H9 (cell line): ENCODE results near the gene ZNF587. TPM values are rescaled to one million over a fixed set of nuclear protein-coding genes. Genes with fewer than 3 reads are reported as not detected.
"Not testable (repeated sequence)": the region's sequence is repeated elsewhere in the genome, so short reads cannot be mapped to it uniquely, and the experiment has no call there.

Source experiments
- DNase-seq: peaks from one replicate; pipeline ENCODE4 v3.0.0-alpha.2; 2017
- H2AFZ ChIP-seq: one replicate; pipeline ENCODE4 v1.6.1; 2013; ENCODE audit warnings: mild to moderate bottlenecking, low read length, control low read depth, moderate library complexity
- H2AK5ac ChIP-seq: 2 replicates; pipeline ENCODE4 v1.6.1; 2013; ENCODE audit warnings: low read length, control low read depth, mixed read lengths; ENCODE audit not compliant: insufficient read length
- H2BK120ac ChIP-seq: one replicate; pipeline ENCODE4 v1.6.1; 2013; ENCODE audit warnings: low read depth, mild to moderate bottlenecking, low read length, control low read depth, inconsistent platforms; ENCODE audit not compliant: poor library complexity, severe bottlenecking
- H2BK12ac ChIP-seq: 2 replicates; pipeline ENCODE4 v1.6.1; 2013; ENCODE audit warnings: low read length, control low read depth, mixed read lengths, low read depth; ENCODE audit not compliant: insufficient read length
- H2BK15ac ChIP-seq: 2 replicates; pipeline ENCODE4 v1.6.1; 2013; ENCODE audit warnings: low read depth, low read length, control low read depth
- H2BK20ac ChIP-seq: one replicate; pipeline ENCODE4 v1.6.1; 2013; ENCODE audit warnings: low read depth, mild to moderate bottlenecking, low read length, control low read depth, inconsistent platforms; ENCODE audit not compliant: poor library complexity, severe bottlenecking
- H2BK5ac ChIP-seq: 2 replicates; pipeline ENCODE4 v1.6.1; 2013; ENCODE audit warnings: low read length, control low read depth, mixed read lengths; ENCODE audit not compliant: insufficient read length
- H3K14ac ChIP-seq: 2 replicates; pipeline ENCODE4 v1.6.1; 2013; ENCODE audit warnings: low read length, control low read depth; ENCODE audit not compliant: insufficient read depth
- H3K18ac ChIP-seq: 2 replicates; pipeline ENCODE4 v1.6.1; 2013; ENCODE audit warnings: low read depth, mild to moderate bottlenecking, mixed read lengths, low read length, control low read depth; ENCODE audit not compliant: insufficient read length
- H3K23ac ChIP-seq: 2 replicates; pipeline ENCODE4 v1.6.1; 2013; ENCODE audit warnings: low read length, control low read depth, mixed read lengths, low read depth; ENCODE audit not compliant: insufficient read length
- H3K23me2 ChIP-seq: 2 replicates; pipeline ENCODE4 v1.6.1; 2013; ENCODE audit warnings: low read depth, mild to moderate bottlenecking, mixed read lengths, low read length, control low read depth; ENCODE audit not compliant: insufficient read length, poor library complexity, severe bottlenecking
- H3K27ac ChIP-seq: 2 replicates; pipeline ENCODE4 v1.5.1; 2013; ENCODE audit warnings: low read length, control low read depth, mixed read lengths, low read depth; ENCODE audit not compliant: insufficient read length
- H3K27me3 ChIP-seq: 2 replicates; pipeline ENCODE4 v1.6.1; 2013; ENCODE audit warnings: low read length, control low read depth, inconsistent platforms; ENCODE audit not compliant: insufficient read depth
- H3K4ac ChIP-seq: 2 replicates; pipeline ENCODE4 v1.6.1; 2013; ENCODE audit warnings: low read depth, mild to moderate bottlenecking, control low read depth, inconsistent platforms, low read length, moderate library complexity
- H3K4me1 ChIP-seq: 2 replicates; pipeline ENCODE4 v1.6.1; 2013; ENCODE audit warnings: low read length, control low read depth, inconsistent platforms; ENCODE audit not compliant: insufficient read depth
- H3K4me2 ChIP-seq: 2 replicates; pipeline ENCODE4 v1.6.1; 2013; ENCODE audit warnings: low read length, control low read depth, mixed read lengths; ENCODE audit not compliant: insufficient read length, insufficient read depth
- H3K56ac ChIP-seq: 2 replicates; pipeline ENCODE4 v1.6.1; 2013; ENCODE audit warnings: low read depth, mild to moderate bottlenecking, mixed read lengths, low read length, control low read depth; ENCODE audit not compliant: insufficient read length
- H3K79me1 ChIP-seq: 2 replicates; pipeline ENCODE4 v1.6.1; 2013; ENCODE audit warnings: low read depth, mild to moderate bottlenecking, moderate library complexity, low read length, control low read depth, inconsistent platforms; ENCODE audit not compliant: insufficient read depth, poor library complexity, severe bottlenecking
- H3K79me2 ChIP-seq: 2 replicates; pipeline ENCODE4 v1.6.1; 2013; ENCODE audit warnings: low read length, control low read depth, inconsistent platforms; ENCODE audit not compliant: insufficient read depth
- H3K9ac ChIP-seq: 2 replicates; pipeline ENCODE4 v1.6.1; 2013; ENCODE audit warnings: low read length, control low read depth, mixed read lengths; ENCODE audit not compliant: insufficient read length; ENCODE audit errors: extremely low read depth
- H3K9me3 ChIP-seq: one replicate; pipeline ENCODE4 v1.6.1; 2013; ENCODE audit warnings: low read depth, low read length, inconsistent platforms; ENCODE audit not compliant: control insufficient read depth
- H3T11ph ChIP-seq: one replicate; pipeline ENCODE4 v1.6.1; 2013; ENCODE audit warnings: mild to moderate bottlenecking, low read length, control low read depth, inconsistent platforms
- H4K20me1 ChIP-seq: one replicate; pipeline ENCODE4 v1.6.1; 2013; ENCODE audit not compliant: control insufficient read depth, insufficient read length, insufficient read depth
- H4K5ac ChIP-seq: 2 replicates; pipeline ENCODE4 v1.6.1; 2013; ENCODE audit warnings: low read depth, mild to moderate bottlenecking, mixed read lengths, low read length, control low read depth; ENCODE audit not compliant: insufficient read length
- H4K8ac ChIP-seq: replicated peaks from 2 replicates; pipeline ENCODE4 v1.6.1; 2013; ENCODE audit warnings: low read length, control low read depth, mixed read lengths, low read depth; ENCODE audit not compliant: insufficient read length
- H4K91ac ChIP-seq: 2 replicates; pipeline ENCODE4 v1.6.1; 2013; ENCODE audit warnings: low read depth, mild to moderate bottlenecking, moderate library complexity, mixed read lengths, low read length, control low read depth; ENCODE audit not compliant: insufficient read length
- H3K27ac Mint-ChIP-seq, 3 experiments: 2 replicates in 2 of 3; 3 replicates in 1 of 3; pipeline ENCODE4 v1.8.0; 2020 to 2021; ENCODE audit warnings: mixed read lengths in 3 of 3, mild to moderate bottlenecking in 1 of 3, moderate library complexity in 1 of 3
- H3K27me3 Mint-ChIP-seq: 2 replicates; pipeline ENCODE4 v1.8.0; 2021; ENCODE audit warnings: low read depth, mild to moderate bottlenecking, moderate library complexity, mixed read lengths
- H3K36me3 Mint-ChIP-seq, 3 experiments: 2 replicates in 2 of 3; 3 replicates in 1 of 3; pipeline ENCODE4 v1.8.0; 2020 to 2021; ENCODE audit warnings: low read depth in 3 of 3, mixed read lengths in 3 of 3; ENCODE audit not compliant: insufficient read depth in 1 of 3
- H3K4me1 Mint-ChIP-seq, 2 experiments: 2 replicates each; pipeline ENCODE4 v1.8.0; 2020; ENCODE audit warnings: mixed read lengths in 2 of 2
- H3K4me3 Mint-ChIP-seq, 2 experiments: 2 replicates in 1 of 2; 3 replicates in 1 of 2; pipeline ENCODE4 v1.8.0; 2020 to 2021; ENCODE audit warnings: mild to moderate bottlenecking in 2 of 2, mixed read lengths in 2 of 2, moderate library complexity in 1 of 2
- H3K9me3 Mint-ChIP-seq, 2 experiments: 2 replicates in 1 of 2; 3 replicates in 1 of 2; pipeline ENCODE4 v1.8.0; 2020; ENCODE audit warnings: mild to moderate bottlenecking in 2 of 2, mixed read lengths in 2 of 2, moderate library complexity in 1 of 2
- CTCF ChIP-seq: fragments of 200-600 bp; sonication (generic); conservative IDR thresholded peaks from 3 replicates; pipeline ENCODE4 v1.8.0; 2021; ENCODE audit warnings: antibody characterized with exemption, mild to moderate bottlenecking
- WGBS: extraction: QIAGEN DNeasy Blood & Tissue Kit; methylation state at CpG from one replicate; pipeline ENCODE4 v1.1.7; 2013; ENCODE audit warnings: missing lambda C conversion rate, low lambda C conversion rate, mixed read lengths; ENCODE audit not compliant: insufficient read length; ENCODE audit errors: extremely low coverage; 5-methylcytosine and 5-hydroxymethylcytosine counted together
- total RNA-seq: library from RNA; stranded (reverse); gene quantifications from 2 replicates; pipeline ENCODE4 v1.2.1, GENCODE V29; 2021

ZNF587 gene
- total RNA-seq, 1 experiment from 2014 or later, result 40.0 TPM

- H3K79me1 ChIP-seq, result peaks cover 4% of the 10 kb centered on the region
- 0 out of 5 replicates have a peak, but pooled peaks cover 0 to 2% of the 10 kb centered on the region in 2 experiments for H3K9me3 Mint-ChIP-seq
- peak overlapping the region; percentile 96 to 98 for H3K4me3 Mint-ChIP-seq
- H3K56ac ChIP-seq, result no peak overlapping the region
- no peak overlapping the region for H2AFZ ChIP-seq
- H3K79me2 ChIP-seq, result peaks cover 36% of the 10 kb centered on the region
- H3K36me3 Mint-ChIP-seq, result peaks cover 5 to 50% (median 36%) of the 10 kb centered on the region in 3 experiments
- DNase-seq, result no peak
- H3K9ac ChIP-seq, result peak overlapping the region; percentile 92
- no peak overlapping the region for H2BK12ac ChIP-seq
- no peak overlapping the region for H2BK20ac ChIP-seq
- no peaks in the 10 kb centered on the region; the same call in 1 of the 2 replicates for H3K4me1 ChIP-seq
- peaks cover 7% of the 10 kb centered on the region for H3K23me2 ChIP-seq
- WGBS, result no CpG with 5 or more reads among the region's 6 CpGs
- H2BK120ac ChIP-seq, result no peak overlapping the region
- H3K27me3 Mint-ChIP-seq, result no peaks in the 10 kb centered on the region
- no peak for TF ChIP-seq CTCF
- no peak overlapping the region for H2BK5ac ChIP-seq
- H3K4me2 ChIP-seq, result peak overlapping the region; percentile 99
- H3K4me1 Mint-ChIP-seq, result peaks cover 44 to 45% of the 10 kb centered on the region in 2 experiments
- no peak overlapping the region for H3K4ac ChIP-seq
- H3K27me3 ChIP-seq, result no peaks in the 10 kb centered on the region
- H3K27ac ChIP-seq, result no peak overlapping the region
- H4K91ac ChIP-seq, result no peak overlapping the region
- no peak overlapping the region for H4K8ac ChIP-seq
- no peak overlapping the region for H3T11ph ChIP-seq
- peak overlapping the region in 2 of 3 experiments; percentile 98 to 99; a peak in 3 of 7 replicates for H3K27ac Mint-ChIP-seq
- no peak overlapping the region; the same call in 1 of the 2 replicates for H3K14ac ChIP-seq
- H4K5ac ChIP-seq, result no peak overlapping the region
- H3K23ac ChIP-seq, result no peak overlapping the region
- no peaks in the 10 kb centered on the region for H4K20me1 ChIP-seq
- H3K18ac ChIP-seq, result no peak overlapping the region
- no peak overlapping the region for H2AK5ac ChIP-seq
- no peaks in the 10 kb centered on the region for H3K9me3 ChIP-seq
- H2BK15ac ChIP-seq, result no peak overlapping the region
Observed at GRCh38 chr19:57820599-57820998, 29.1 kb upstream of the ZNF587 start.

- not testable (repeated sequence) for H4K20me1 ChIP-seq, H3K18ac ChIP-seq, H3K56ac ChIP-seq, H3K14ac ChIP-seq, H2AFZ ChIP-seq, H2BK5ac ChIP-seq, H4K8ac ChIP-seq, H2BK15ac ChIP-seq, H4K5ac ChIP-seq, H2BK20ac ChIP-seq, H3K4me1 ChIP-seq, H3K27me3 ChIP-seq, H3T11ph ChIP-seq, H3K9me3 Mint-ChIP-seq, H4K91ac ChIP-seq, H3K4ac ChIP-seq, DNase-seq, H3K79me1 ChIP-seq, H2BK12ac ChIP-seq, H3K27me3 Mint-ChIP-seq, H3K23me2 ChIP-seq, H2BK120ac ChIP-seq, H2AK5ac ChIP-seq, H3K27ac ChIP-seq, H3K23ac ChIP-seq, H3K27ac Mint-ChIP-seq, H3K9ac ChIP-seq, H3K9me3 ChIP-seq
- peaks cover 38% of the 10 kb centered on the region for H3K79me2 ChIP-seq
- Mint-ChIP-seq H3K36me3 (peaks cover 7 to 54% (median 40%) of the 10 kb centered on the region in 3 experiments), H3K4me3 (peak overlapping the region; percentile 96 to 98), H3K4me1 (peaks cover 44 to 45% of the 10 kb centered on the region in 2 experiments)
- no CpG with 5 or more reads among the region's 3 CpGs for WGBS
- H3K4me2 ChIP-seq, result peak overlapping the region; percentile 99
Observed at GRCh38 chr19:57821095-57821494, 28.6 kb upstream of the ZNF587 start.
